ENCODE measurements around the gene TEX26. TPM values are rescaled to one million over a fixed set of nuclear protein-coding genes. Genes with fewer than 3 reads are reported as not detected.

The TEX26 gene
- total RNA-seq, 1 experiment from 2014 or later: not detected

DNA sequence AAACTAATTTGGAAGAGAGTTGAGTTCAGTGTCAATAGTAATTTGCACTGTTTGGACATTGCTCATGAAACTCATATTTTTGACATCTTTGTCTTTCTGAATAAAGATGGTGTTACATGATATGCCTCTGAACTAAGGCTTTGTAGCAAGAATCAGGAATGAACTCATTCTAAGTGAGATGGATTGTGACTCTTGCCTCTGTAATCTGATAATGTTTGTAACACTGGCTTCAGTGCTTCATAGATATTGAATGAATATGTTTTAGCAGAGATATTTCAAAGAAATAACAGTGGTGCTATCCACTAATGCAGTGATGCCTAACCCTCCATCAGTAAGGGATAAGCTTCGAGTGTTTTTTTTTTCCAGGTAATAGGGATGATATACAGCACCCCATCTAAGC lies 32.9 kb downstream of the TEX26 start:
- H3K4me1 Mint-ChIP-seq (ENCODE audit: insufficient read depth, unreplicated experiment): peaks cover 18% of the 10 kb centered on the region
- intact Hi-C loops (cut with micrococcal nuclease): no loop called here
- TF ChIP-seq, protein P1, sequence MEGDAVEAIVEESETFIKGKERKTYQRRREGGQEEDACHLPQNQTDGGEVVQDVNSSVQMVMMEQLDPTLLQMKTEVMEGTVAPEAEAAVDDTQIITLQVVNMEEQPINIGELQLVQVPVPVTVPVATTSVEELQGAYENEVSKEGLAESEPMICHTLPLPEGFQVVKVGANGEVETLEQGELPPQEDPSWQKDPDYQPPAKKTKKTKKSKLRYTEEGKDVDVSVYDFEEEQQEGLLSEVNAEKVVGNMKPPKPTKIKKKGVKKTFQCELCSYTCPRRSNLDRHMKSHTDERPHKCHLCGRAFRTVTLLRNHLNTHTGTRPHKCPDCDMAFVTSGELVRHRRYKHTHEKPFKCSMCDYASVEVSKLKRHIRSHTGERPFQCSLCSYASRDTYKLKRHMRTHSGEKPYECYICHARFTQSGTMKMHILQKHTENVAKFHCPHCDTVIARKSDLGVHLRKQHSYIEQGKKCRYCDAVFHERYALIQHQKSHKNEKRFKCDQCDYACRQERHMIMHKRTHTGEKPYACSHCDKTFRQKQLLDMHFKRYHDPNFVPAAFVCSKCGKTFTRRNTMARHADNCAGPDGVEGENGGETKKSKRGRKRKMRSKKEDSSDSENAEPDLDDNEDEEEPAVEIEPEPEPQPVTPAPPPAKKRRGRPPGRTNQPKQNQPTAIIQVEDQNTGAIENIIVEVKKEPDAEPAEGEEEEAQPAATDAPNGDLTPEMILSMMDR (IDR thresholded peaks at IDR 0.05; ENCODE audit: unreplicated experiment): no peak
- H3K36me3 Mint-ChIP-seq (ENCODE audit: insufficient read depth, unreplicated experiment): no peaks in the 10 kb centered on the region
- H3K9me3 Mint-ChIP-seq (ENCODE audit: unreplicated experiment): no peaks in the 10 kb centered on the region
- ChIA-PET CTCF (no interaction called here), POLR2A (no interaction called here)
- H3K27me3 Mint-ChIP-seq (ENCODE audit: insufficient read depth, unreplicated experiment): no peaks in the 10 kb centered on the region
- DNase-seq (ENCODE audit: unreplicated experiment): no peak
- no peak overlapping the region for H3K4me3 Mint-ChIP-seq (ENCODE audit: unreplicated experiment)
- no TSS peak for BruUV-seq (replicated peaks)
- no peak overlapping the region for H3K27ac Mint-ChIP-seq (ENCODE audit: low read depth, unreplicated experiment)

DNA sequence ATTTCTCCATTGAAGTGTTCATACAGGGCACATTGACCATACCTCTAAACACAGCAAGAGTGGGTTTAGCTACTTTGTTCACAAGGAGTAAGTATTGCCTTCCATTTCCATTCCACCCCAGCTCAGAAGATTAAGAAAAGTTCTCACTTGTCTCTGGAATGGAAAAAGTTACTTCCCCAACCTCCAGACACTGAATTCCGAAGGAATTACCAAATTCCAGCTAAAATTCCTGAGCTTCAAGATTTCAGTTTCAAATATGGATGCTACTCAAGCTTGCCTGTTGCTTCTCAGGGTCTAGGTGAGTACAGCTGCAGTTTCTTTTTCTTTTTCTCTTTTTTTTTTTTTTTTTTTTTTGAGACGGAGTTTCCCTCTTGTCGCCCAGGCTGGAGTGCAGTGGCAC lies 33.6 kb downstream of the TEX26 start:
- no peaks in the 10 kb centered on the region for H3K27me3 Mint-ChIP-seq (ENCODE audit: insufficient read depth, unreplicated experiment)
- intact Hi-C loops (cut with micrococcal nuclease): no loop called here
- CTCF ChIA-PET: no interaction called here
- H3K27ac Mint-ChIP-seq (ENCODE audit: low read depth, unreplicated experiment): no peak overlapping the region
- no peak overlapping the region for H3K4me3 Mint-ChIP-seq (ENCODE audit: unreplicated experiment)
- H3K9me3 Mint-ChIP-seq (ENCODE audit: unreplicated experiment): no peaks in the 10 kb centered on the region
- TF ChIP-seq, protein P1 (IDR thresholded peaks at IDR 0.05; ENCODE audit: unreplicated experiment): no peak
- peaks cover 18% of the 10 kb centered on the region for H3K4me1 Mint-ChIP-seq (ENCODE audit: insufficient read depth, unreplicated experiment)
- no peaks in the 10 kb centered on the region for H3K36me3 Mint-ChIP-seq (ENCODE audit: insufficient read depth, unreplicated experiment)
- POLR2A ChIA-PET: interaction anchor here (1.7 kb wide), 1 partner anchor 30 kb away, joined by 3 read pairs; no protein-coding TSS in a partner anchor
- no TSS peak for BruUV-seq (replicated peaks)
- DNase-seq (ENCODE audit: unreplicated experiment): no peak

DNA sequence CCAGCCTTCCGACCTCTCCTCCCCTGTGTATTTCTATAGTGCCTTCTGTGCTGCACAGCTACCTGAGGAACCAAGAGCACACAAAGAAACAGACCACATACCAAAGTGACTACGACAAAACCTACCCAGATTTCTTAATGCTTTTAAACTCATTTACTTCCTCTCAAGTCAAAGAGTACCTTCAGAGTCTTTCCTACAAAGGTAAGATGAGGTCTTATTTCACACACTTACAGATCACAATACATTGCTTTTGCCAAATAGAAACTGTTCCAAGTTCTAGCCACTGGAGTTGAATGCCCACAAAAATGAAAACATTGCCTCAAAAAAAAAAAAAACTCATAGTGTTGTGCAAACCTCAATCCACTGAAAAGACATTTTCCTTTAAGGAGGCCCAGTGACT lies 36.4 kb downstream of the TEX26 start:
- POLR2A ChIA-PET: no interaction called here
- TF ChIP-seq, protein P1 (IDR thresholded peaks at IDR 0.05; ENCODE audit: unreplicated experiment): no peak
- Mint-ChIP-seq H3K27me3 (ENCODE audit: insufficient read depth, unreplicated experiment) (no peaks in the 10 kb centered on the region), H3K9me3 (ENCODE audit: unreplicated experiment) (no peaks in the 10 kb centered on the region), H3K4me1 (ENCODE audit: insufficient read depth, unreplicated experiment) (peaks cover 14% of the 10 kb centered on the region), H3K4me3 (ENCODE audit: unreplicated experiment) (no peak overlapping the region), H3K27ac (ENCODE audit: low read depth, unreplicated experiment) (no peak overlapping the region), H3K36me3 (ENCODE audit: insufficient read depth, unreplicated experiment) (no peaks in the 10 kb centered on the region)
- intact Hi-C loops (cut with micrococcal nuclease): no loop called here
- CTCF ChIA-PET: interaction anchor here (0.5 to 1.0 kb wide), 4 partner anchors 10 to 103 kb away, joined by 3 read pairs; no protein-coding TSS in a partner anchor
- BruUV-seq (replicated peaks): no TSS peak
- no peak for DNase-seq (ENCODE audit: unreplicated experiment)

DNA sequence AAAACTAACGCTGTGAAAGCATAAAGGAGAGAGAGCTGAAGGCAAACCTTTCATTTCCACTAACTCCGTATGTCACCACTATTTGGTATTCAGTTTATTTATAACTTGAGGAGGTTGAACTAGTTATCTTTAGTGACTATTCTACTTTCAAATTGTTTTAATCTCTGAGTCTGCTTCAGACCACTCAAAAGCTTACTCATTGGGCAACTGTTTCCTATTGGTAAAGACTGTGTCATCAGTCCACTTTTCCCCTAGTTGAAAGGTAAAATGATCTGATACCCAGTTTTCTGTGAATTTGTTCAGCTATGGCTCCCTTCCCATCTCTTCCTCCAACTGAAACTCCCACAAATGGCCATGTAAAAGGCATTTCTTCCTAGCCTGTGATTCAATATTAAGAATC lies 39.1 kb downstream of the TEX26 start:
- intact Hi-C loops (cut with micrococcal nuclease): no loop called here

More for the DNA sequence above, 39.1 kb downstream of the TEX26 start:
- Mint-ChIP-seq H3K4me3 (ENCODE audit: unreplicated experiment) (no peak overlapping the region), H3K27ac (ENCODE audit: low read depth, unreplicated experiment) (no peak overlapping the region), H3K9me3 (ENCODE audit: unreplicated experiment) (no peaks in the 10 kb centered on the region), H3K27me3 (ENCODE audit: insufficient read depth, unreplicated experiment) (no peaks in the 10 kb centered on the region), H3K4me1 (ENCODE audit: insufficient read depth, unreplicated experiment) (peaks cover 10% of the 10 kb centered on the region), H3K36me3 (ENCODE audit: insufficient read depth, unreplicated experiment) (no peaks in the 10 kb centered on the region)
- POLR2A ChIA-PET: no interaction called here
- CTCF ChIA-PET: interaction anchor here (1.4 kb wide), 1 partner anchor 7 kb away, joined by 4 read pairs; no protein-coding TSS in a partner anchor
- BruUV-seq (replicated peaks): no TSS peak
- TF ChIP-seq, protein P1 (IDR thresholded peaks at IDR 0.05; ENCODE audit: unreplicated experiment): no peak
- no peak for DNase-seq (ENCODE audit: unreplicated experiment)
